Calu3 (cell line): ENCODE results near the gene PACRG. TPM values are rescaled to one million over a fixed set of nuclear protein-coding genes. Genes with fewer than 3 reads are reported as not detected.

ENCODE experiments used
- BruUV-seq: library from RNA; stranded (reverse); fragments of 400-500 nt; replicated peaks from 2 replicates; lab custom pipeline; 2021; lab: Mats Ljungman, UMichigan
- CTCF ChIA-PET: fragments of 300-600 bp; sonication (Branson Sonifier 250); formaldehyde crosslinking; loops from one replicate; lab custom pipeline; 2022; ENCODE audit warnings: antibody characterized with exemption; lab: Charles Lee
- DNase-seq: peaks from one replicate; pipeline ENCODE4 v3.0.0; 2022
- H3K27ac Mint-ChIP-seq: one replicate; pipeline ENCODE4 v1.8.0; 2022; ENCODE audit warnings: mixed read lengths; ENCODE audit not compliant: unreplicated experiment
- H3K27me3 Mint-ChIP-seq: one replicate; pipeline ENCODE4 v1.8.0; 2022; ENCODE audit warnings: mixed read lengths; ENCODE audit not compliant: unreplicated experiment
- H3K36me3 Mint-ChIP-seq: one replicate; pipeline ENCODE4 v1.8.0; 2022; ENCODE audit warnings: mild to moderate bottlenecking, moderate library complexity, mixed read lengths; ENCODE audit not compliant: insufficient read depth, unreplicated experiment
- H3K4me1 Mint-ChIP-seq: one replicate; pipeline ENCODE4 v1.8.0; 2022; ENCODE audit warnings: mild to moderate bottlenecking, low read depth, mixed read lengths; ENCODE audit not compliant: unreplicated experiment
- H3K4me3 Mint-ChIP-seq: one replicate; pipeline ENCODE4 v1.8.0; 2022; ENCODE audit warnings: mild to moderate bottlenecking, low read depth, moderate library complexity, mixed read lengths; ENCODE audit not compliant: unreplicated experiment
- H3K9me3 Mint-ChIP-seq: one replicate; pipeline ENCODE4 v1.8.0; 2022; ENCODE audit warnings: low read depth, mixed read lengths; ENCODE audit not compliant: unreplicated experiment
- intact Hi-C: fragments of 100-400 bp; cut with micrococcal nuclease; formaldehyde crosslinking; loops from one replicate; pipeline ENCODE4 v1.10.0; 2022; ENCODE audit not compliant: unreplicated experiment
- total RNA-seq: library from RNA; stranded (reverse); gene quantifications from 2 replicates; pipeline ENCODE4 v1.2.3, GENCODE V29; 2022
- TF ChIP-seq, protein P1 (sequence below): fragments of 200-600 bp; IDR thresholded peaks from one replicate; pipeline ENCODE4 v1.8.0; 2022; ENCODE audit warnings: antibody characterized with exemption; ENCODE audit not compliant: unreplicated experiment

Gene PACRG
- total RNA-seq, 1 experiment from 2014 or later: 1.5 TPM

DNA sequence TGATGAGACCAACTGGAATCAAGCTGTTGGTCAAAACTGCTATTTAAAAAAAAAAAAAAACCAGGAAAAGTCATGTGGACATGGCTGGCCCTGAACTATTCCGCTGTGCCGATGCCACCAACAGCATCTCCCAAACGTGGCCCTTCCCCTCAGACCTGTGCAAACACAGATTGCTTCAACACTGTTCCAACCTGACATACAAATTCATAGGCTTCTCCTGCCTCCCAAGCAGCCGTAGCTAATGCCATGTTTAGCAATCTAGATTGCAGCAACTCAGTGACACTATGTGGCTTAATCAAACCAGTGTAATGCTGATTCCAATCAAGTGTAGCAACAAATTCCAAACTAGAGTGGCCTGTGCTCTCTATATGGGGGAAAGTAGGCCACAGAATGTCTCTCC is 16.4 kb upstream of the PACRG start:
- CTCF ChIA-PET: no interaction called here
- no peaks in the 10 kb centered on the region for H3K36me3 Mint-ChIP-seq
- H3K9me3 Mint-ChIP-seq: no peaks in the 10 kb centered on the region
- H3K4me1 Mint-ChIP-seq: no peaks in the 10 kb centered on the region
- TF ChIP-seq, protein P1, sequence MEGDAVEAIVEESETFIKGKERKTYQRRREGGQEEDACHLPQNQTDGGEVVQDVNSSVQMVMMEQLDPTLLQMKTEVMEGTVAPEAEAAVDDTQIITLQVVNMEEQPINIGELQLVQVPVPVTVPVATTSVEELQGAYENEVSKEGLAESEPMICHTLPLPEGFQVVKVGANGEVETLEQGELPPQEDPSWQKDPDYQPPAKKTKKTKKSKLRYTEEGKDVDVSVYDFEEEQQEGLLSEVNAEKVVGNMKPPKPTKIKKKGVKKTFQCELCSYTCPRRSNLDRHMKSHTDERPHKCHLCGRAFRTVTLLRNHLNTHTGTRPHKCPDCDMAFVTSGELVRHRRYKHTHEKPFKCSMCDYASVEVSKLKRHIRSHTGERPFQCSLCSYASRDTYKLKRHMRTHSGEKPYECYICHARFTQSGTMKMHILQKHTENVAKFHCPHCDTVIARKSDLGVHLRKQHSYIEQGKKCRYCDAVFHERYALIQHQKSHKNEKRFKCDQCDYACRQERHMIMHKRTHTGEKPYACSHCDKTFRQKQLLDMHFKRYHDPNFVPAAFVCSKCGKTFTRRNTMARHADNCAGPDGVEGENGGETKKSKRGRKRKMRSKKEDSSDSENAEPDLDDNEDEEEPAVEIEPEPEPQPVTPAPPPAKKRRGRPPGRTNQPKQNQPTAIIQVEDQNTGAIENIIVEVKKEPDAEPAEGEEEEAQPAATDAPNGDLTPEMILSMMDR: no peak
- no peak overlapping the region for H3K27ac Mint-ChIP-seq
- BruUV-seq: no TSS peak
- intact Hi-C loops: no loop called here
- no peak for DNase-seq
- H3K27me3 Mint-ChIP-seq: no peaks in the 10 kb centered on the region
- H3K4me3 Mint-ChIP-seq: no peak overlapping the region

DNA sequence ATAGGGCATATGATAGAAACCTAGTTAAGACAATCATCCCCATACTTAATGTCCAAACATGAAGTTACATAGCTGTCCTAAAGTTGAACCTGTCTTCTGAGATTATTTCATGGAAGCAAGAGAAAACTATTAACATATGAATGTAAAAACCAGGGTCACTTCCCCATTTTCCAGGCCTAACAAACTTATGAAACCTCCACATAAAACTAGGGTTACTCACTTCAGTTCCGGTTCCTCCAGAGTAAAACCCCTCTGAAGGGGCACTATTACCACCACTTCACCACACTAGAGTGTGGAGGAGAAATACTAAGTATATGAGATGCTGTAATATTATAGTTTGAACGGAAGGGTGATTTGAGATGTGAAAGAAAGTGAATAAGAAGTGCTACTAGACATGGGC is 15.1 kb upstream of the PACRG start:
- no TSS peak for BruUV-seq
- H3K27me3 Mint-ChIP-seq: no peaks in the 10 kb centered on the region
- no peaks in the 10 kb centered on the region for H3K36me3 Mint-ChIP-seq
- H3K27ac Mint-ChIP-seq: no peak overlapping the region
- CTCF ChIA-PET: no interaction called here
- intact Hi-C loops: no loop called here
- H3K4me3 Mint-ChIP-seq: no peak overlapping the region
- H3K9me3 Mint-ChIP-seq: peaks cover 3% of the 10 kb centered on the region
- TF ChIP-seq, protein P1: no peak
- no peak for DNase-seq
- H3K4me1 Mint-ChIP-seq: no peaks in the 10 kb centered on the region

- no peak for DNase-seq
- CTCF ChIA-PET: interaction anchor here (0.5 kb wide), 1 partner anchor 935 kb away, joined by 3 read pairs; no protein-coding TSS in a partner anchor
- TF ChIP-seq, protein P1: no peak
- intact Hi-C loops: no loop called here
- no peak overlapping the region for H3K4me3 Mint-ChIP-seq
- H3K27ac Mint-ChIP-seq: no peak overlapping the region
- H3K36me3 Mint-ChIP-seq: no peaks in the 10 kb centered on the region
- no peaks in the 10 kb centered on the region for H3K27me3 Mint-ChIP-seq
- BruUV-seq: no TSS peak
- H3K4me1 Mint-ChIP-seq: no peaks in the 10 kb centered on the region
- peaks cover 5% of the 10 kb centered on the region for H3K9me3 Mint-ChIP-seq
Measured at GRCh38 chr6:162713974-162714780, 13.6 kb upstream of the PACRG start.

GRCh38 chr6:162715601-162716000 is 12.2 kb upstream of the PACRG start:
- TF ChIP-seq, protein P1: no peak
- no peak overlapping the region for H3K27ac Mint-ChIP-seq
- H3K4me3 Mint-ChIP-seq: no peak overlapping the region
- H3K36me3 Mint-ChIP-seq: no peaks in the 10 kb centered on the region
- intact Hi-C loops: no loop called here
- peaks cover 5% of the 10 kb centered on the region for H3K9me3 Mint-ChIP-seq
- H3K4me1 Mint-ChIP-seq: no peaks in the 10 kb centered on the region
- no peak for DNase-seq
- CTCF ChIA-PET: no interaction called here
- no peaks in the 10 kb centered on the region for H3K27me3 Mint-ChIP-seq
- BruUV-seq: no TSS peak
